HepG2 (cell line): ENCODE measurements around the gene C1QTNF9. TPM values are rescaled to one million over a fixed set of nuclear protein-coding genes. Genes with fewer than 3 reads are reported as not detected.

Experiments used
- ADNP ChIP-seq: sonication (generic); formaldehyde crosslinking; IDR thresholded peaks from 2 replicates; pipeline ENCODE4 v1.4.0; 2020; ENCODE audit warnings: missing genetic modification reagents
- AHR ChIP-seq: IDR thresholded peaks from 2 replicates; pipeline ENCODE4 v1.6.1; 2018; ENCODE audit warnings: missing genetic modification reagents, missing compliant biosample characterization
- FOXA3 ChIP-seq: IDR thresholded peaks from 2 replicates; pipeline ENCODE4 v1.6.1; 2016; ENCODE audit warnings: missing genetic modification reagents, missing compliant biosample characterization
- GRHL1 ChIP-seq: sonication (generic); formaldehyde crosslinking; conservative IDR thresholded peaks from 2 replicates; pipeline ENCODE4 v1.8.0; 2022; ENCODE audit warnings: missing genetic modification reagents
- HES4 ChIP-seq: sonication (generic); formaldehyde crosslinking; IDR thresholded peaks from 2 replicates; pipeline ENCODE4 v1.9.0; 2021; ENCODE audit warnings: mild to moderate bottlenecking, missing genetic modification reagents, borderline replicate concordance
- HINFP ChIP-seq: sonication (generic); formaldehyde crosslinking; IDR thresholded peaks from 2 replicates; pipeline ENCODE4 v1.4.0; 2020; ENCODE audit warnings: low read depth, mild to moderate bottlenecking, missing genetic modification reagents
- IRF2 ChIP-seq: IDR thresholded peaks from 2 replicates; pipeline ENCODE4 v1.6.1; 2018; ENCODE audit warnings: missing genetic modification reagents, missing compliant biosample characterization
- JUNB ChIP-seq: sonication (generic); formaldehyde crosslinking; IDR thresholded peaks from 2 replicates; pipeline ENCODE4 v1.8.0; 2022; ENCODE audit warnings: missing genetic modification reagents, mild to moderate bottlenecking, borderline replicate concordance
- MEIS2 ChIP-seq: sonication (generic); formaldehyde crosslinking; IDR thresholded peaks from 2 replicates; pipeline ENCODE4 v1.9.0; 2021; ENCODE audit warnings: mild to moderate bottlenecking, missing genetic modification reagents
- MTA1 ChIP-seq: sonication (generic); formaldehyde crosslinking; IDR thresholded peaks from 2 replicates; pipeline ENCODE4 v1.4.0; 2020; ENCODE audit warnings: missing genetic modification reagents, mild to moderate bottlenecking, borderline replicate concordance
- MTF2 ChIP-seq: sonication (generic); formaldehyde crosslinking; IDR thresholded peaks from 2 replicates; pipeline ENCODE4 v1.5.0; 2020; ENCODE audit warnings: missing genetic modification reagents, borderline replicate concordance
- U2AF1 ChIP-seq: fragments of 200-400 bp; formaldehyde crosslinking; optimal IDR thresholded peaks from 2 replicates; pipeline ENCODE3; 2017; ENCODE audit warnings: mild to moderate bottlenecking, low read depth, low read length
- YEATS2 ChIP-seq: sonication (generic); formaldehyde crosslinking; IDR thresholded peaks from 2 replicates; pipeline ENCODE4 v1.4.0; 2020; ENCODE audit warnings: missing genetic modification reagents, borderline replicate concordance
- ZBTB44 ChIP-seq: sonication (generic); formaldehyde crosslinking; IDR thresholded peaks from 2 replicates; pipeline ENCODE4 v1.4.0; 2020; ENCODE audit warnings: missing genetic modification reagents
- ZNF235 ChIP-seq: sonication (generic); formaldehyde crosslinking; IDR thresholded peaks from 2 replicates; pipeline ENCODE4 v1.8.1; 2023; ENCODE audit warnings: mild to moderate bottlenecking, missing genetic modification reagents, borderline replicate concordance
- ZNF264 ChIP-seq: sonication (generic); formaldehyde crosslinking; IDR thresholded peaks from 2 replicates; pipeline ENCODE4 v1.4.0; 2020; ENCODE audit warnings: missing genetic modification reagents
- ZNF274 ChIP-seq: sonication (generic); formaldehyde crosslinking; IDR thresholded peaks from 2 replicates; pipeline ENCODE4 v1.5.1; 2020; ENCODE audit warnings: mild to moderate bottlenecking, missing genetic modification reagents
- ZNF432 ChIP-seq: sonication (generic); formaldehyde crosslinking; IDR thresholded peaks from 2 replicates; pipeline ENCODE4 v1.5.0; 2020; ENCODE audit warnings: missing genetic modification reagents, mild to moderate bottlenecking, borderline replicate concordance
- ZNF496 ChIP-seq: sonication (generic); formaldehyde crosslinking; IDR thresholded peaks from 2 replicates; pipeline ENCODE4 v1.8.1; 2023; ENCODE audit warnings: mild to moderate bottlenecking, moderate library complexity, missing genetic modification reagents; ENCODE audit not compliant: insufficient replicate concordance
- ZNF574 ChIP-seq: sonication (generic); formaldehyde crosslinking; IDR thresholded peaks from 2 replicates; pipeline ENCODE4 v1.4.0; 2020; ENCODE audit warnings: missing genetic modification reagents
- ZNF777 ChIP-seq: sonication (generic); formaldehyde crosslinking; IDR thresholded peaks from 2 replicates; pipeline ENCODE4 v1.4.0; 2020; ENCODE audit warnings: missing genetic modification reagents
- ZSCAN30 ChIP-seq: sonication (generic); formaldehyde crosslinking; IDR thresholded peaks from 2 replicates; pipeline ENCODE4 v1.5.0; 2020; ENCODE audit warnings: mild to moderate bottlenecking, missing genetic modification reagents
- polyA plus RNA-seq, 8 experiments: library from polyadenylated mRNA; depleted of rRNA in 3 of 8; stranded (reverse) in 7 of 8; unstranded in 1 of 8; fragments of >200 nt; fragmentation: Illumina TruSeq in 4 of 8; extraction: Trizol in 4 of 8; gene quantifications; 2 replicates each; pipeline versions ENCODE4 v1.2.1 to v1.2.3, GENCODE V29; 2011 to 2016; ENCODE audit warnings: low read depth in 4 of 8, missing spikeins in 1 of 8, mixed read lengths in 1 of 8; ENCODE audit not compliant: insufficient read depth in 1 of 8
- total RNA-seq, 5 experiments: library from RNA; depleted of rRNA; stranded (reverse); fragments of >200 nt; fragmentation: Illumina TruSeq; extraction: Trizol; gene quantifications; 2 replicates each; pipeline ENCODE4 v1.2.3, GENCODE V29; 2016; ENCODE audit warnings: low read depth in 1 of 5

Gene C1QTNF9
- total and polyA plus RNA-seq, 2 of the 13 experiments (the other 11 are each of a cell fraction or from before 2014, with no cell fraction given): not detected

- TF ChIP-seq ZNF574 (CRISPR knock-in tag) (peak; percentile 50; the same call in 1 of the 2 replicates), ZNF496 (CRISPR knock-in tag) (no peak), FOXA3 (peak; percentile 34), YEATS2 (CRISPR knock-in tag) (no peak; the same call in 1 of the 2 replicates), ZSCAN30 (CRISPR knock-in tag) (no peak), MTA1 (CRISPR knock-in tag) (peak; percentile 89), ZNF777 (CRISPR knock-in tag) (0 out of 2 replicates have a peak, but pooled peaks have one; percentile 44), ZNF235 (CRISPR knock-in tag) (no peak), ZNF274 (CRISPR knock-in tag) (no peak), JUNB (no peak), ZNF264 (CRISPR knock-in tag) (peak; percentile 59; the same call in 1 of the 2 replicates), HES4 (CRISPR knock-in tag) (no peak), ZNF432 (CRISPR knock-in tag) (no peak), MTF2 (CRISPR knock-in tag) (no peak), MEIS2 (CRISPR knock-in tag) (0 out of 2 replicates have a peak, but pooled peaks have one; percentile 24), ADNP (CRISPR knock-in tag) (no peak), AHR (CRISPR knock-in tag) (no peak), GRHL1 (CRISPR knock-in tag) (no peak), U2AF1 (no peak), ZBTB44 (no peak), IRF2 (CRISPR knock-in tag) (peak; percentile 44; the same call in 1 of the 2 replicates), HINFP (peak; percentile 90; the same call in 1 of the 2 replicates)
Measured at GRCh38 chr13:24271601-24272451, 37.6 kb upstream of the C1QTNF9 start (continued).
